ENCODE measurements around the gene RAB3GAP2. TPM values are rescaled to one million over a fixed set of nuclear protein-coding genes. Genes with fewer than 3 reads are reported as not detected.

The RAB3GAP2 gene
- total RNA-seq, 6 experiments from 2014 or later, result 13.3 to 20.4 (median 18.4) TPM

GRCh38 chr1:220156620-220157146 lies 115.6 kb downstream of the RAB3GAP2 start:
- no peak overlapping the region for H3K4me3 ChIP-seq
- no peaks in the 10 kb centered on the region for H3K9me3 ChIP-seq
- WGBS (ENCODE audit: insufficient coverage, low coverage, low lambda C conversion rate, missing lambda C conversion rate), result 84% methylated on average over 4 of the region's 4 CpGs
- peaks cover 0 to 4% (median 1%) of the 10 kb centered on the region in 4 donors for H3K4me1 ChIP-seq
- no peak overlapping the region for H3K27ac ChIP-seq
- TF ChIP-seq POLR2A (IDR thresholded peaks at IDR 0.05) (no peak), CTCF (IDR thresholded peaks at IDR 0.05) (no peak)
- intact Hi-C loops (cut with DNase I), result no loop called here
- no peaks in the 10 kb centered on the region for H3K27me3 ChIP-seq
- ATAC-seq (no peak), DNase-seq (no peak)
- H3K36me3 ChIP-seq, result peaks cover 0 to 32% (median 19%) of the 10 kb centered on the region in 4 donors

- ATAC-seq (no peak), DNase-seq (no peak)
- intact Hi-C loops (cut with DNase I), result no loop called here
- Histone ChIP-seq H3K4me1 (peaks cover 0 to 10% (median 4%) of the 10 kb centered on the region in 4 donors), H3K27ac (no peak overlapping the region), H3K9me3 (no peaks in the 10 kb centered on the region), H3K4me3 (no peak overlapping the region), H3K36me3 (peaks cover 0 to 36% (median 20%) of the 10 kb centered on the region in 4 donors), H3K27me3 (no peaks in the 10 kb centered on the region)
- TF ChIP-seq POLR2A (IDR thresholded peaks at IDR 0.05), result no peak
- TF ChIP-seq CTCF (IDR thresholded peaks at IDR 0.05), result no peak
Observed at GRCh38 chr1:220153147-220153546, 119.1 kb downstream of the RAB3GAP2 start.

GRCh38 chr1:220151454-220151853 lies 120.8 kb downstream of the RAB3GAP2 start:
- Histone ChIP-seq H3K4me3 (no peak overlapping the region), H3K27me3 (no peaks in the 10 kb centered on the region), H3K4me1 (peaks cover 0 to 10% (median 4%) of the 10 kb centered on the region in 4 donors), H3K27ac (no peak overlapping the region), H3K36me3 (peaks cover 0 to 32% (median 10%) of the 10 kb centered on the region in 4 donors), H3K9me3 (no peaks in the 10 kb centered on the region)
- DNase-seq (peak in 2 of 3 donors; percentile 35 to 52), ATAC-seq (peak; percentile 70 to 94 (median 84))
- TF ChIP-seq CTCF (IDR thresholded peaks at IDR 0.05), result no peak
- no peak for TF ChIP-seq POLR2A (IDR thresholded peaks at IDR 0.05)
- intact Hi-C loops (cut with DNase I), result no loop called here
- WGBS (ENCODE audit: insufficient coverage, low coverage, low lambda C conversion rate, missing lambda C conversion rate), result 30% methylated on average over 3 of the region's 3 CpGs

- DNase-seq, result no peak
- peaks cover 0 to 10% (median 4%) of the 10 kb centered on the region in 4 donors for H3K4me1 ChIP-seq
- 88% methylated on average over 1 of the region's 1 CpG for WGBS (ENCODE audit: insufficient coverage, low coverage, low lambda C conversion rate, missing lambda C conversion rate)
- H3K36me3 ChIP-seq, result peaks cover 0 to 30% (median 3%) of the 10 kb centered on the region in 4 donors
- intact Hi-C loops (cut with DNase I), result no loop called here
- H3K4me3 ChIP-seq, result no peak overlapping the region
- TF ChIP-seq CTCF (IDR thresholded peaks at IDR 0.05) (no peak), POLR2A (IDR thresholded peaks at IDR 0.05) (no peak)
- no peak for ATAC-seq
- H3K27ac ChIP-seq, result no peak overlapping the region
- no peaks in the 10 kb centered on the region for H3K27me3 ChIP-seq
- H3K9me3 ChIP-seq, result no peaks in the 10 kb centered on the region
Observed at GRCh38 chr1:220149742-220150141, 122.5 kb downstream of the RAB3GAP2 start.

- WGBS (ENCODE audit: insufficient coverage, low coverage, low lambda C conversion rate, missing lambda C conversion rate), result 95% methylated on average over 4 of the region's 5 CpGs
- Histone ChIP-seq H3K36me3 (peaks cover 0 to 37% (median 7%) of the 10 kb centered on the region in 4 donors), H3K9me3 (no peaks in the 10 kb centered on the region), H3K27me3 (no peaks in the 10 kb centered on the region), H3K27ac (no peak overlapping the region), H3K4me3 (no peak overlapping the region), H3K4me1 (no peaks in the 10 kb centered on the region)
- TF ChIP-seq POLR2A (IDR thresholded peaks at IDR 0.05), result no peak
- TF ChIP-seq CTCF (IDR thresholded peaks at IDR 0.05), result no peak
- no peak for ATAC-seq
- no peak for DNase-seq
- intact Hi-C loops (cut with DNase I), result no loop called here
Observed at GRCh38 chr1:220144051-220144450, 128.2 kb downstream of the RAB3GAP2 start.

Data from right lobe of liver (tissue), 6 donors.